HepG2 (cell line): ENCODE results near the gene ANKRD11. TPM values are rescaled to one million over a fixed set of nuclear protein-coding genes. Genes with fewer than 3 reads are reported as not detected.

Source experiments
- CBX1 ChIP-seq: IDR thresholded peaks from one replicate; pipeline ENCODE4 v1.6.1; 2016; ENCODE audit warnings: antibody characterized with exemption, low read depth
- CEBPZ ChIP-seq: IDR thresholded peaks from 2 replicates; pipeline ENCODE4 v1.6.1; 2012; ENCODE audit warnings: low read length, improper control_type of control experiment
- DZIP1 ChIP-seq: sonication (generic); formaldehyde crosslinking; IDR thresholded peaks from 2 replicates; pipeline ENCODE4 v1.5.0; 2020; ENCODE audit warnings: mild to moderate bottlenecking, missing genetic modification reagents
- GABPA ChIP-seq, 2 experiments: IDR thresholded peaks; 2 replicates each; pipeline ENCODE4 v1.6.1; 2011 to 2016; ENCODE audit warnings: low read depth in 2 of 2, low read length in 1 of 2, missing biosample characterization in 1 of 2, missing genetic modification characterization in 1 of 2
- GLMP ChIP-seq: sonication (generic); formaldehyde crosslinking; IDR thresholded peaks from 2 replicates; pipeline ENCODE4 v1.9.0; 2021; ENCODE audit warnings: missing genetic modification reagents, mild to moderate bottlenecking, borderline replicate concordance
- KAT2B ChIP-seq: fragments of 150-350 bp; IDR thresholded peaks from 2 replicates; pipeline ENCODE4 v1.6.1; 2014; ENCODE audit warnings: low read depth, low read length, borderline replicate concordance
- KAT8 ChIP-seq: IDR thresholded peaks from 2 replicates; pipeline ENCODE4 v1.6.1; 2016; ENCODE audit warnings: missing genetic modification reagents, missing compliant biosample characterization
- KMT2B ChIP-seq: IDR thresholded peaks from 2 replicates; pipeline ENCODE4 v1.6.1; 2016; ENCODE audit warnings: missing genetic modification reagents, missing compliant biosample characterization
- NR2C2 ChIP-seq: sonication (generic); formaldehyde crosslinking; IDR thresholded peaks from 2 replicates; pipeline ENCODE4 v1.4.0; 2020; ENCODE audit warnings: missing genetic modification reagents, mild to moderate bottlenecking, moderate library complexity, borderline replicate concordance
- PCBP1 ChIP-seq: fragments of 200-400 bp; formaldehyde crosslinking; IDR thresholded peaks from 2 replicates; pipeline ENCODE4 v1.6.1; 2017; ENCODE audit warnings: mild to moderate bottlenecking, low read depth, low read length, borderline replicate concordance
- REPIN1 ChIP-seq: sonication (generic); formaldehyde crosslinking; IDR thresholded peaks from 2 replicates; pipeline ENCODE4 v1.8.0; 2022; ENCODE audit warnings: missing genetic modification reagents, low read depth, mild to moderate bottlenecking, borderline replicate concordance
- TSC22D2 ChIP-seq: sonication (generic); formaldehyde crosslinking; IDR thresholded peaks from 2 replicates; pipeline ENCODE4 v1.5.1; 2020; ENCODE audit warnings: missing genetic modification reagents, mild to moderate bottlenecking, borderline replicate concordance
- ZFP37 ChIP-seq: sonication (generic); formaldehyde crosslinking; IDR thresholded peaks from 2 replicates; pipeline ENCODE4 v1.4.0; 2020; ENCODE audit warnings: missing genetic modification reagents, borderline replicate concordance
- ZKSCAN5 ChIP-seq: sonication (generic); formaldehyde crosslinking; IDR thresholded peaks from 2 replicates; pipeline ENCODE4 v1.5.1; 2020; ENCODE audit warnings: mild to moderate bottlenecking, missing genetic modification reagents
- ZNF251 ChIP-seq: sonication (generic); formaldehyde crosslinking; IDR thresholded peaks from 2 replicates; pipeline ENCODE4 v1.9.0; 2021; ENCODE audit warnings: mild to moderate bottlenecking, missing genetic modification reagents
- ZNF275 ChIP-seq: sonication (generic); formaldehyde crosslinking; IDR thresholded peaks from 2 replicates; pipeline ENCODE4 v1.8.0; 2022; ENCODE audit warnings: missing genetic modification reagents, mild to moderate bottlenecking, inconsistent platforms, borderline replicate concordance
- ZNF292 ChIP-seq: sonication (generic); formaldehyde crosslinking; IDR thresholded peaks from 2 replicates; pipeline ENCODE4 v1.8.1; 2022; ENCODE audit warnings: mild to moderate bottlenecking, low read depth, missing genetic modification reagents, borderline replicate concordance
- ZNF749 ChIP-seq: sonication (generic); formaldehyde crosslinking; IDR thresholded peaks from 2 replicates; pipeline ENCODE4 v1.8.0; 2022; ENCODE audit warnings: mild to moderate bottlenecking, missing genetic modification reagents, moderate library complexity, borderline replicate concordance
- ZNF777 ChIP-seq: sonication (generic); formaldehyde crosslinking; IDR thresholded peaks from 2 replicates; pipeline ENCODE4 v1.4.0; 2020; ENCODE audit warnings: missing genetic modification reagents
- polyA plus RNA-seq, 8 experiments: library from polyadenylated mRNA; depleted of rRNA in 3 of 8; stranded (reverse) in 7 of 8; unstranded in 1 of 8; fragments of >200 nt; fragmentation: Illumina TruSeq in 4 of 8; extraction: Trizol in 4 of 8; gene quantifications; 2 replicates each; pipeline versions ENCODE4 v1.2.1 to v1.2.3, GENCODE V29; 2011 to 2016; ENCODE audit warnings: low read depth in 4 of 8, missing spikeins in 1 of 8, mixed read lengths in 1 of 8; ENCODE audit not compliant: insufficient read depth in 1 of 8
- total RNA-seq, 5 experiments: library from RNA; depleted of rRNA; stranded (reverse); fragments of >200 nt; fragmentation: Illumina TruSeq; extraction: Trizol; gene quantifications; 2 replicates each; pipeline ENCODE4 v1.2.3, GENCODE V29; 2016; ENCODE audit warnings: low read depth in 1 of 5

Gene ANKRD11
- total and polyA plus RNA-seq, 2 of the 13 experiments (the other 11 are each of a cell fraction or from before 2014, with no cell fraction given): 21.4 to 38.4 TPM

GRCh38 chr16:89241187-89242007 is 249.0 kb downstream of the ANKRD11 start (continued):
- TF ChIP-seq DZIP1 (CRISPR knock-in tag) (no peak; the same call in none of the 2 replicates), REPIN1 (CRISPR knock-in tag) (peak; percentile 72), PCBP1 (peak; percentile 87; the same call in 1 of the 2 replicates), CEBPZ (no peak), ZNF275 (CRISPR knock-in tag) (peak; percentile 90), ZNF292 (CRISPR knock-in tag) (no peak), KAT8 (peak; percentile 98), KMT2B (peak; percentile 86), ZNF251 (CRISPR knock-in tag) (no peak), ZFP37 (CRISPR knock-in tag) (peak; percentile 95), ZKSCAN5 (CRISPR knock-in tag) (peak; percentile 17; the same call in 1 of the 2 replicates), CBX1 (peak; percentile 72), ZNF777 (CRISPR knock-in tag) (peak; percentile 72), GABPA (IDR thresholded peaks at IDR 0.05; ENCODE audit: low read depth, low read length) (peak; percentile 60; the same call in 1 of the 2 replicates), GABPA (CRISPR knock-in tag; IDR thresholded peaks at IDR 0.05; ENCODE audit: low read depth) (peak; percentile 97), TSC22D2 (peak; percentile 66; the same call in 1 of the 2 replicates), NR2C2 (CRISPR knock-in tag) (peak; percentile 96), GLMP (no peak), ZNF749 (peak; percentile 31; the same call in 1 of the 2 replicates), KAT2B (no peak)
